ENCODE data around the gene ETS1. TPM values are rescaled to one million over a fixed set of nuclear protein-coding genes. Genes with fewer than 3 reads are reported as not detected.

Gene ETS1
- total and polyA plus RNA-seq, 2 experiments from 2014 or later: 25.6 to 52.6 TPM

DNA sequence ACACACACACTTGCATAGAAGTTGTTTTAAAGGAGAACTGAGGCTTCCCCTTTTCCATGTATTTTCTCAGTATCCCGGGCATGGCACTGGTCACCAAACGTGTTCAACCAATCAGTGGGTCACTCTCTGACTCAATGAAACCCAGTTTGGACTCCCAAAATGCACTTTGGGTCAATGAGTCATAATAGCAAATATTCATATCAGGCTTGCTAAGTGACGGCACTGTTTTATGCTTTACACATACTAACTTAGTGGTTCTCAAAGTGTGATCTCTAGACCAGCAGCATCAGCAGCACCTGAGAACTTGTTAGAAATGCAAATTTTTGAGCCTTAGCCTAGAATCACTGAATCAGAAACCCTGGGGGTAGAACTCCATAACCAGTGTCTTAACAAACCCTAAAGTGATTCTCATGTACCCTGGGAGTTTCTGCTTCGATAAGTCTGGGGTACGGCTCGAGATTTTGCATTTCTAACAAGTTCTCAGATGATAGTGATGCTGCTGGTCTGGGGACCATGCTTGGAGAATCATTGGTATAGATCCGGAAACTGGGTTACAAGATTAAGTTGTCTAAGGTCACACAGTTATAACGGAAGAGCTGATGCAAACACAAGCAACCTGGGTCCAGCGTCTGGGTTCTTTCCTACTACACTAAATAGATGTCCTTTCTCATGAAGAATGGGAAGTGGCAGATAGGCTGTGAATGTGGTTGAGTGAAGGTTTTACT is 35.6 kb downstream of the ETS1 start:
- DNase-seq (ENCODE audit: low spot score) (no peak), ATAC-seq (no peak)
- Mint-ChIP-seq H3K9me3 (no peaks in the 10 kb centered on the region), H3K27ac (no peak overlapping the region), H3K4me1 (peaks cover 35% of the 10 kb centered on the region), H3K4me3 (no peak overlapping the region), H3K27me3 (ENCODE audit: insufficient read depth, low read depth, poor library complexity) (peaks cover 60% of the 10 kb centered on the region), H3K36me3 (ENCODE audit: low read depth) (peaks cover 24% of the 10 kb centered on the region)
- H3K4me3 ChIP-seq: no peak overlapping the region
- peaks cover 11% of the 10 kb centered on the region; the same call in 1 of the 2 replicates for H3K36me3 ChIP-seq (ENCODE audit: insufficient read depth)
- H3K27me3 ChIP-seq (ENCODE audit: insufficient read depth): peaks cover 59% of the 10 kb centered on the region
- H3K27ac ChIP-seq (ENCODE audit: low read depth): no peak overlapping the region
- H3K79me2 ChIP-seq (replicated peaks; ENCODE audit: insufficient read depth): peaks cover 10% of the 10 kb centered on the region; the same call in 1 of the 2 replicates
- 0 out of 2 replicates have a peak, but pooled peaks cover 10% of the 10 kb centered on the region for H3F3A ChIP-seq (replicated peaks; ENCODE audit: low read depth)
- no peaks in the 10 kb centered on the region for H3K9me2 ChIP-seq (ENCODE audit: insufficient read depth)
- no peak overlapping the region for H3K4me2 ChIP-seq
- H3K4me1 ChIP-seq (ENCODE audit: insufficient read depth): peaks cover 27% of the 10 kb centered on the region
- H2AFZ ChIP-seq: no peak overlapping the region
- TF ChIP-seq EZH2 (IDR thresholded peaks at IDR 0.05; ENCODE audit: low read depth, unreplicated experiment) (no peak), NANOG (IDR thresholded peaks at IDR 0.05; ENCODE audit: borderline replicate concordance) (no peak), EZH2phosphoT487 (IDR thresholded peaks at IDR 0.05; ENCODE audit: unreplicated experiment) (no peak), CREB1 (CRISPR knock-in tag; IDR thresholded peaks at IDR 0.05; ENCODE audit: low read depth) (no peak), POLR2AphosphoS5 (IDR thresholded peaks at IDR 0.05; ENCODE audit: low read depth) (no peak), STAT1 (IDR thresholded peaks at IDR 0.05; ENCODE audit: unreplicated experiment) (no peak), ZNF114 (CRISPR knock-in tag; IDR thresholded peaks at IDR 0.05) (no peak), JUNB (IDR thresholded peaks at IDR 0.05; ENCODE audit: unreplicated experiment) (no peak), ZNF331 (CRISPR knock-in tag; IDR thresholded peaks at IDR 0.05; ENCODE audit: low read depth) (no peak)
- TF ChIP-seq, protein P1, sequence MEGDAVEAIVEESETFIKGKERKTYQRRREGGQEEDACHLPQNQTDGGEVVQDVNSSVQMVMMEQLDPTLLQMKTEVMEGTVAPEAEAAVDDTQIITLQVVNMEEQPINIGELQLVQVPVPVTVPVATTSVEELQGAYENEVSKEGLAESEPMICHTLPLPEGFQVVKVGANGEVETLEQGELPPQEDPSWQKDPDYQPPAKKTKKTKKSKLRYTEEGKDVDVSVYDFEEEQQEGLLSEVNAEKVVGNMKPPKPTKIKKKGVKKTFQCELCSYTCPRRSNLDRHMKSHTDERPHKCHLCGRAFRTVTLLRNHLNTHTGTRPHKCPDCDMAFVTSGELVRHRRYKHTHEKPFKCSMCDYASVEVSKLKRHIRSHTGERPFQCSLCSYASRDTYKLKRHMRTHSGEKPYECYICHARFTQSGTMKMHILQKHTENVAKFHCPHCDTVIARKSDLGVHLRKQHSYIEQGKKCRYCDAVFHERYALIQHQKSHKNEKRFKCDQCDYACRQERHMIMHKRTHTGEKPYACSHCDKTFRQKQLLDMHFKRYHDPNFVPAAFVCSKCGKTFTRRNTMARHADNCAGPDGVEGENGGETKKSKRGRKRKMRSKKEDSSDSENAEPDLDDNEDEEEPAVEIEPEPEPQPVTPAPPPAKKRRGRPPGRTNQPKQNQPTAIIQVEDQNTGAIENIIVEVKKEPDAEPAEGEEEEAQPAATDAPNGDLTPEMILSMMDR (conservative IDR thresholded peaks at IDR 0.05; ENCODE audit: low read depth in 2 of 2): no peak
- TF ChIP-seq, protein P2, sequence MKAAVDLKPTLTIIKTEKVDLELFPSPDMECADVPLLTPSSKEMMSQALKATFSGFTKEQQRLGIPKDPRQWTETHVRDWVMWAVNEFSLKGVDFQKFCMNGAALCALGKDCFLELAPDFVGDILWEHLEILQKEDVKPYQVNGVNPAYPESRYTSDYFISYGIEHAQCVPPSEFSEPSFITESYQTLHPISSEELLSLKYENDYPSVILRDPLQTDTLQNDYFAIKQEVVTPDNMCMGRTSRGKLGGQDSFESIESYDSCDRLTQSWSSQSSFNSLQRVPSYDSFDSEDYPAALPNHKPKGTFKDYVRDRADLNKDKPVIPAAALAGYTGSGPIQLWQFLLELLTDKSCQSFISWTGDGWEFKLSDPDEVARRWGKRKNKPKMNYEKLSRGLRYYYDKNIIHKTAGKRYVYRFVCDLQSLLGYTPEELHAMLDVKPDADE (IDR thresholded peaks at IDR 0.05): no peak
- TF ChIP-seq, protein P3, sequence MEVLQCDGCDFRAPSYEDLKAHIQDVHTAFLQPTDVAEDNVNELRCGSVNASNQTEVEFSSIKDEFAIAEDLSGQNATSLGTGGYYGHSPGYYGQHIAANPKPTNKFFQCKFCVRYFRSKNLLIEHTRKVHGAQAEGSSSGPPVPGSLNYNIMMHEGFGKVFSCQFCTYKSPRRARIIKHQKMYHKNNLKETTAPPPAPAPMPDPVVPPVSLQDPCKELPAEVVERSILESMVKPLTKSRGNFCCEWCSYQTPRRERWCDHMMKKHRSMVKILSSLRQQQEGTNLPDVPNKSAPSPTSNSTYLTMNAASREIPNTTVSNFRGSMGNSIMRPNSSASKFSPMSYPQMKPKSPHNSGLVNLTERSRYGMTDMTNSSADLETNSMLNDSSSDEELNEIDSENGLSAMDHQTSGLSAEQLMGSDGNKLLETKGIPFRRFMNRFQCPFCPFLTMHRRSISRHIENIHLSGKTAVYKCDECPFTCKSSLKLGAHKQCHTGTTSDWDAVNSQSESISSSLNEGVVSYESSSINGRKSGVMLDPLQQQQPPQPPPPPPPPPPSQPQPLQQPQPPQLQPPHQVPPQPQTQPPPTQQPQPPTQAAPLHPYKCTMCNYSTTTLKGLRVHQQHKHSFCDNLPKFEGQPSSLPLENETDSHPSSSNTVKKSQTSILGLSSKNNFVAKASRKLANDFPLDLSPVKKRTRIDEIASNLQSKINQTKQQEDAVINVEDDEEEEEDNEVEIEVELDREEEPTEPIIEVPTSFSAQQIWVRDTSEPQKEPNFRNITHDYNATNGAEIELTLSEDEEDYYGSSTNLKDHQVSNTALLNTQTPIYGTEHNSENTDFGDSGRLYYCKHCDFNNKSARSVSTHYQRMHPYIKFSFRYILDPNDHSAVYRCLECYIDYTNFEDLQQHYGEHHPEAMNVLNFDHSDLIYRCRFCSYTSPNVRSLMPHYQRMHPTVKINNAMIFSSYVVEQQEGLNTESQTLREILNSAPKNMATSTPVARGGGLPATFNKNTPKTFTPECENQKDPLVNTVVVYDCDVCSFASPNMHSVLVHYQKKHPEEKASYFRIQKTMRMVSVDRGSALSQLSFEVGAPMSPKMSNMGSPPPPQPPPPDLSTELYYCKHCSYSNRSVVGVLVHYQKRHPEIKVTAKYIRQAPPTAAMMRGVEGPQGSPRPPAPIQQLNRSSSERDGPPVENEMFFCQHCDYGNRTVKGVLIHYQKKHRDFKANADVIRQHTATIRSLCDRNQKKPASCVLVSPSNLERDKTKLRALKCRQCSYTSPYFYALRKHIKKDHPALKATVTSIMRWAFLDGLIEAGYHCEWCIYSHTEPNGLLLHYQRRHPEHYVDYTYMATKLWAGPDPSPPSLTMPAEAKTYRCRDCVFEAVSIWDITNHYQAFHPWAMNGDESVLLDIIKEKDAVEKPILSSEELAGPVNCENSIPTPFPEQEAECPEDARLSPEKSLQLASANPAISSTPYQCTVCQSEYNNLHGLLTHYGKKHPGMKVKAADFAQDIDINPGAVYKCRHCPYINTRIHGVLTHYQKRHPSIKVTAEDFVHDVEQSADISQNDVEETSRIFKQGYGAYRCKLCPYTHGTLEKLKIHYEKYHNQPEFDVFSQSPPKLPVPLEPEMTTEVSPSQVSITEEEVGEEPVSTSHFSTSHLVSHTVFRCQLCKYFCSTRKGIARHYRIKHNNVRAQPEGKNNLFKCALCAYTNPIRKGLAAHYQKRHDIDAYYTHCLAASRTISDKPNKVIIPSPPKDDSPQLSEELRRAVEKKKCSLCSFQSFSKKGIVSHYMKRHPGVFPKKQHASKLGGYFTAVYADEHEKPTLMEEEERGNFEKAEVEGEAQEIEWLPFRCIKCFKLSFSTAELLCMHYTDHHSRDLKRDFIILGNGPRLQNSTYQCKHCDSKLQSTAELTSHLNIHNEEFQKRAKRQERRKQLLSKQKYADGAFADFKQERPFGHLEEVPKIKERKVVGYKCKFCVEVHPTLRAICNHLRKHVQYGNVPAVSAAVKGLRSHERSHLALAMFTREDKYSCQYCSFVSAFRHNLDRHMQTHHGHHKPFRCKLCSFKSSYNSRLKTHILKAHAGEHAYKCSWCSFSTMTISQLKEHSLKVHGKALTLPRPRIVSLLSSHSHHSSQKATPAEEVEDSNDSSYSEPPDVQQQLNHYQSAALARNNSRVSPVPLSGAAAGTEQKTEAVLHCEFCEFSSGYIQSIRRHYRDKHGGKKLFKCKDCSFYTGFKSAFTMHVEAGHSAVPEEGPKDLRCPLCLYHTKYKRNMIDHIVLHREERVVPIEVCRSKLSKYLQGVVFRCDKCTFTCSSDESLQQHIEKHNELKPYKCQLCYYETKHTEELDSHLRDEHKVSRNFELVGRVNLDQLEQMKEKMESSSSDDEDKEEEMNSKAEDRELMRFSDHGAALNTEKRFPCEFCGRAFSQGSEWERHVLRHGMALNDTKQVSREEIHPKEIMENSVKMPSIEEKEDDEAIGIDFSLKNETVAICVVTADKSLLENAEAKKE (CRISPR knock-in tag; IDR thresholded peaks at IDR 0.05): no peak
- TF ChIP-seq, protein P4, sequence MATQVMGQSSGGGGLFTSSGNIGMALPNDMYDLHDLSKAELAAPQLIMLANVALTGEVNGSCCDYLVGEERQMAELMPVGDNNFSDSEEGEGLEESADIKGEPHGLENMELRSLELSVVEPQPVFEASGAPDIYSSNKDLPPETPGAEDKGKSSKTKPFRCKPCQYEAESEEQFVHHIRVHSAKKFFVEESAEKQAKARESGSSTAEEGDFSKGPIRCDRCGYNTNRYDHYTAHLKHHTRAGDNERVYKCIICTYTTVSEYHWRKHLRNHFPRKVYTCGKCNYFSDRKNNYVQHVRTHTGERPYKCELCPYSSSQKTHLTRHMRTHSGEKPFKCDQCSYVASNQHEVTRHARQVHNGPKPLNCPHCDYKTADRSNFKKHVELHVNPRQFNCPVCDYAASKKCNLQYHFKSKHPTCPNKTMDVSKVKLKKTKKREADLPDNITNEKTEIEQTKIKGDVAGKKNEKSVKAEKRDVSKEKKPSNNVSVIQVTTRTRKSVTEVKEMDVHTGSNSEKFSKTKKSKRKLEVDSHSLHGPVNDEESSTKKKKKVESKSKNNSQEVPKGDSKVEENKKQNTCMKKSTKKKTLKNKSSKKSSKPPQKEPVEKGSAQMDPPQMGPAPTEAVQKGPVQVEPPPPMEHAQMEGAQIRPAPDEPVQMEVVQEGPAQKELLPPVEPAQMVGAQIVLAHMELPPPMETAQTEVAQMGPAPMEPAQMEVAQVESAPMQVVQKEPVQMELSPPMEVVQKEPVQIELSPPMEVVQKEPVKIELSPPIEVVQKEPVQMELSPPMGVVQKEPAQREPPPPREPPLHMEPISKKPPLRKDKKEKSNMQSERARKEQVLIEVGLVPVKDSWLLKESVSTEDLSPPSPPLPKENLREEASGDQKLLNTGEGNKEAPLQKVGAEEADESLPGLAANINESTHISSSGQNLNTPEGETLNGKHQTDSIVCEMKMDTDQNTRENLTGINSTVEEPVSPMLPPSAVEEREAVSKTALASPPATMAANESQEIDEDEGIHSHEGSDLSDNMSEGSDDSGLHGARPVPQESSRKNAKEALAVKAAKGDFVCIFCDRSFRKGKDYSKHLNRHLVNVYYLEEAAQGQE (IDR thresholded peaks at IDR 0.05; ENCODE audit: unreplicated experiment): no peak
- H4K20me1 ChIP-seq (replicated peaks; ENCODE audit: insufficient read depth): peaks cover 56% of the 10 kb centered on the region
